SJCRH30 (cell line): ENCODE measurements around the gene CFAP46. TPM values are rescaled to one million over a fixed set of nuclear protein-coding genes. Genes with fewer than 3 reads are reported as not detected.
"Not testable (repeated sequence)": the region's sequence is repeated elsewhere in the genome, so short reads cannot be mapped to it uniquely, and the experiment has no call there.

Experiments used
- DNase-seq, 2 experiments: peaks; one replicate each; pipeline ENCODE4 v3.0.0-alpha.2; 2015 to 2020
- H3K27ac ChIP-seq: fragments of 250-450 bp; sonication (Bioruptor Pico); 2 replicates; pipeline ENCODE4 v1.5.1; 2020; ENCODE audit warnings: mild to moderate bottlenecking, moderate library complexity
- H3K27me3 ChIP-seq: fragments of 250-450 bp; sonication (Bioruptor Pico); 2 replicates; pipeline ENCODE4 v1.5.1; 2020; ENCODE audit warnings: mild to moderate bottlenecking, moderate library complexity
- H3K36me3 ChIP-seq: fragments of 250-450 bp; sonication (Bioruptor Pico); 2 replicates; pipeline ENCODE4 v1.5.1; 2020; ENCODE audit warnings: mild to moderate bottlenecking, moderate library complexity
- H3K4me1 ChIP-seq: fragments of 250-450 bp; sonication (Bioruptor Pico); 2 replicates; pipeline ENCODE4 v1.5.1; 2020; ENCODE audit warnings: mild to moderate bottlenecking, moderate library complexity
- H3K4me3 ChIP-seq: fragments of 250-450 bp; sonication (Bioruptor Pico); 2 replicates; pipeline ENCODE4 v1.5.1; 2020; ENCODE audit warnings: mild to moderate bottlenecking, moderate library complexity
- H3K9me3 ChIP-seq: fragments of 250-450 bp; sonication (Bioruptor Pico); replicated peaks from 2 replicates; pipeline ENCODE4 v1.5.1; 2020; ENCODE audit warnings: mild to moderate bottlenecking, moderate library complexity
- total RNA-seq: library from RNA; depleted of rRNA; stranded (reverse); fragments of >200 nt; shearing (Covaris generic); gene quantifications from 2 replicates; pipeline ENCODE4 v1.2.3, GENCODE V29; 2014

The CFAP46 gene
- total RNA-seq, 1 experiment from 2014 or later = 1.7 TPM

- Histone ChIP-seq H3K27me3 (no peaks in the 10 kb centered on the region), H3K36me3 (no peaks in the 10 kb centered on the region), H3K27ac (no peak overlapping the region), H3K4me1 (no peaks in the 10 kb centered on the region), H3K4me3 (no peak overlapping the region), H3K9me3 (no peaks in the 10 kb centered on the region)
- no peak for DNase-seq
These were observed 31.5 kb upstream of the CFAP46 start for GRCh38 chr10:132973903-132974241.

GRCh38 chr10:132972986-132973902, 30.9 kb upstream of the CFAP46 start:
- no peak overlapping the region for H3K4me3 ChIP-seq
- H3K27me3 ChIP-seq = no peaks in the 10 kb centered on the region
- H3K27ac ChIP-seq = no peak overlapping the region
- H3K4me1 ChIP-seq = no peaks in the 10 kb centered on the region
- no peak for DNase-seq
- no peaks in the 10 kb centered on the region for H3K9me3 ChIP-seq
- H3K36me3 ChIP-seq = no peaks in the 10 kb centered on the region

GRCh38 chr10:132972149-132972985, 30.0 kb upstream of the CFAP46 start:
- Histone ChIP-seq H3K4me1 (no peaks in the 10 kb centered on the region), H3K36me3 (no peaks in the 10 kb centered on the region), H3K27me3 (no peaks in the 10 kb centered on the region), H3K4me3 (no peak overlapping the region), H3K27ac (no peak overlapping the region), H3K9me3 (no peaks in the 10 kb centered on the region)
- no peak for DNase-seq

- no peaks in the 10 kb centered on the region for H3K36me3 ChIP-seq
- H3K4me1 ChIP-seq = no peaks in the 10 kb centered on the region
- no peak overlapping the region for H3K27ac ChIP-seq
- DNase-seq = no peak
- H3K9me3 ChIP-seq = no peaks in the 10 kb centered on the region
- no peak overlapping the region for H3K4me3 ChIP-seq
- no peaks in the 10 kb centered on the region for H3K27me3 ChIP-seq
These were observed 29.2 kb upstream of the CFAP46 start for GRCh38 chr10:132971448-132972148.

- no peaks in the 10 kb centered on the region for H3K36me3 ChIP-seq
- H3K27me3 ChIP-seq = no peaks in the 10 kb centered on the region
- H3K4me1 ChIP-seq = no peaks in the 10 kb centered on the region
- H3K27ac ChIP-seq = no peak overlapping the region
- no peak overlapping the region for H3K4me3 ChIP-seq
- no peaks in the 10 kb centered on the region for H3K9me3 ChIP-seq
- no peak for DNase-seq
These were observed 28.5 kb upstream of the CFAP46 start for GRCh38 chr10:132970641-132971438.

- no peak overlapping the region for H3K4me3 ChIP-seq
- no peaks in the 10 kb centered on the region for H3K27me3 ChIP-seq
- H3K9me3 ChIP-seq = no peaks in the 10 kb centered on the region
- no peak overlapping the region for H3K27ac ChIP-seq
- H3K36me3 ChIP-seq = no peaks in the 10 kb centered on the region
- no peaks in the 10 kb centered on the region for H3K4me1 ChIP-seq
- DNase-seq = no peak
These were observed 25.2 kb upstream of the CFAP46 start for GRCh38 chr10:132967540-132967939.

GRCh38 chr10:132965411-132966057, 23.2 kb upstream of the CFAP46 start:
- no peaks in the 10 kb centered on the region for H3K9me3 ChIP-seq
- no peaks in the 10 kb centered on the region for H3K4me1 ChIP-seq
- H3K27me3 ChIP-seq = no peaks in the 10 kb centered on the region
- no peak for DNase-seq
- H3K36me3 ChIP-seq = no peaks in the 10 kb centered on the region
- H3K4me3 ChIP-seq = no peak overlapping the region
- no peak overlapping the region for H3K27ac ChIP-seq

GRCh38 chr10:132964707-132965410, 22.5 kb upstream of the CFAP46 start:
- not testable (repeated sequence) for H3K27me3 ChIP-seq, H3K9me3 ChIP-seq, DNase-seq, H3K4me1 ChIP-seq, H3K27ac ChIP-seq, H3K36me3 ChIP-seq, H3K4me3 ChIP-seq

- no peaks in the 10 kb centered on the region for H3K36me3 ChIP-seq
- no peak overlapping the region for H3K27ac ChIP-seq
- no peaks in the 10 kb centered on the region for H3K27me3 ChIP-seq
- no peak overlapping the region for H3K4me3 ChIP-seq
- DNase-seq = no peak
- H3K9me3 ChIP-seq = no peaks in the 10 kb centered on the region
- H3K4me1 ChIP-seq = no peaks in the 10 kb centered on the region
These were observed 21.9 kb upstream of the CFAP46 start for GRCh38 chr10:132964231-132964630.

- H3K4me1 ChIP-seq = no peaks in the 10 kb centered on the region
- H3K27me3 ChIP-seq = no peaks in the 10 kb centered on the region
- H3K4me3 ChIP-seq = no peak overlapping the region
- no peak for DNase-seq
- no peaks in the 10 kb centered on the region for H3K36me3 ChIP-seq
- H3K9me3 ChIP-seq = no peaks in the 10 kb centered on the region
- no peak overlapping the region for H3K27ac ChIP-seq
These were observed 21.1 kb upstream of the CFAP46 start for GRCh38 chr10:132963430-132963960.

- Histone ChIP-seq H3K9me3 (no peaks in the 10 kb centered on the region), H3K27ac (no peak overlapping the region), H3K36me3 (no peaks in the 10 kb centered on the region), H3K4me1 (no peaks in the 10 kb centered on the region), H3K4me3 (no peak overlapping the region), H3K27me3 (no peaks in the 10 kb centered on the region)
- DNase-seq = no peak
These were observed 20.5 kb upstream of the CFAP46 start for GRCh38 chr10:132962623-132963429.

- H3K27me3 ChIP-seq = no peaks in the 10 kb centered on the region
- no peak overlapping the region for H3K4me3 ChIP-seq
- H3K27ac ChIP-seq = no peak overlapping the region
- DNase-seq = no peak
- H3K36me3 ChIP-seq = no peaks in the 10 kb centered on the region
- no peaks in the 10 kb centered on the region for H3K4me1 ChIP-seq
- H3K9me3 ChIP-seq = no peaks in the 10 kb centered on the region
These were observed 19.6 kb upstream of the CFAP46 start for GRCh38 chr10:132961787-132962622.
